HL-60 (cell line): ENCODE measurements around the gene EMP2.

Experiments
- DNase-seq, 2 experiments: peaks; one replicate each; pipeline ENCODE4 v3.0.0-alpha.2; 2010 to 2020; ENCODE audit warnings: low read depth in 1 of 2, low spot score in 1 of 2
- H3K27ac ChIP-seq: fragments of 250-450 bp; sonication (Bioruptor Pico); replicated peaks from 2 replicates; pipeline ENCODE4 v1.5.1; 2020; ENCODE audit warnings: mild to moderate bottlenecking, moderate library complexity
- H3K27me3 ChIP-seq: fragments of 250-450 bp; sonication (Bioruptor Pico); 2 replicates; pipeline ENCODE4 v1.5.1; 2021; ENCODE audit warnings: mild to moderate bottlenecking, moderate library complexity; ENCODE audit not compliant: insufficient read depth, poor library complexity, severe bottlenecking
- H3K4me3 ChIP-seq: replicated peaks from 2 replicates; pipeline ENCODE4 v1.5.1; 2011; ENCODE audit warnings: mild to moderate bottlenecking, control low read depth, low read length; ENCODE audit not compliant: insufficient read depth
- CTCF ChIP-seq: IDR thresholded peaks from one replicate; pipeline ENCODE4 v1.5.1; 2011; ENCODE audit warnings: low read length, control low read depth, inconsistent platforms; ENCODE audit not compliant: insufficient read depth
- GABPA ChIP-seq: IDR thresholded peaks from 2 replicates; pipeline ENCODE4 v1.6.1; 2012; ENCODE audit warnings: low read depth
- POLR2AphosphoS5 ChIP-seq: IDR thresholded peaks from 2 replicates; pipeline ENCODE4 v1.6.1; 2012; ENCODE audit warnings: low read depth
- REST ChIP-seq: IDR thresholded peaks from 2 replicates; pipeline ENCODE4 v1.6.1; 2012; ENCODE audit warnings: low read depth; ENCODE audit not compliant: insufficient replicate concordance
- SPI1 ChIP-seq: IDR thresholded peaks from 2 replicates; pipeline ENCODE4 v1.6.1; 2012; ENCODE audit warnings: low read depth, mild to moderate bottlenecking, borderline replicate concordance

The EMP2 gene

GRCh38 chr16:10485159-10485558 is 95.2 kb downstream of the EMP2 start:
- TF ChIP-seq GABPA (no peak), REST (no peak), SPI1 (no peak), CTCF (no peak), POLR2AphosphoS5 (no peak)
- DNase-seq: no peak
- Histone ChIP-seq H3K27me3 (no peaks in the 10 kb centered on the region), H3K27ac (no peak overlapping the region; the same call in 1 of the 2 replicates), H3K4me3 (no peak overlapping the region)

- H3K4me3 ChIP-seq: no peak overlapping the region
Measured at GRCh38 chr16:10480151-10480550, 100.2 kb downstream of the EMP2 start.

More at GRCh38 chr16:10480151-10480550, 100.2 kb downstream of the EMP2 start:
- H3K27ac ChIP-seq: no peak overlapping the region
- DNase-seq: no peak
- TF ChIP-seq CTCF: no peak
- TF ChIP-seq REST: no peak
- TF ChIP-seq GABPA: no peak
- TF ChIP-seq SPI1: no peak
- no peaks in the 10 kb centered on the region for H3K27me3 ChIP-seq
